Kidney epithelial cell (primary cell): ENCODE measurements around the gene CAMK2G. TPM values are rescaled to one million over a fixed set of nuclear protein-coding genes. Genes with fewer than 3 reads are reported as not detected.
"Not testable (repeated sequence)": the region's sequence is repeated elsewhere in the genome, so short reads cannot be mapped to it uniquely, and the experiment has no call there.

ENCODE experiments used
- DNase-seq: peaks from one replicate; pipeline ENCODE4 v3.0.0-alpha.2; 2010; ENCODE audit warnings: low read depth
- H3K27me3 ChIP-seq: 2 replicates; pipeline ENCODE4 v1.6.0; 2011; ENCODE audit warnings: low read length; ENCODE audit not compliant: control insufficient read depth, insufficient read depth
- H3K36me3 ChIP-seq: 2 replicates; pipeline ENCODE4 v1.5.1; 2011; ENCODE audit warnings: low read length; ENCODE audit not compliant: control insufficient read depth, insufficient read depth
- H3K4me3 ChIP-seq: 2 replicates; pipeline ENCODE4 v1.5.1; 2011; ENCODE audit warnings: low read depth, mild to moderate bottlenecking, control low read depth, low read length
- total RNA-seq: library from RNA; depleted of rRNA; stranded (reverse); fragments of >200 nt; gene quantifications from 2 replicates; pipeline ENCODE4 v1.2.3, GENCODE V29; 2015
- TF ChIP-seq, protein P1 (sequence below): IDR thresholded peaks from 2 replicates; pipeline ENCODE4 v1.5.1; 2011; ENCODE audit warnings: mild to moderate bottlenecking, moderate library complexity, low read length, control low read depth, inconsistent platforms; ENCODE audit not compliant: insufficient read depth, poor library complexity, severe bottlenecking

CAMK2G gene
- total RNA-seq, 1 donor from 2014 or later = 12.7 TPM

DNA sequence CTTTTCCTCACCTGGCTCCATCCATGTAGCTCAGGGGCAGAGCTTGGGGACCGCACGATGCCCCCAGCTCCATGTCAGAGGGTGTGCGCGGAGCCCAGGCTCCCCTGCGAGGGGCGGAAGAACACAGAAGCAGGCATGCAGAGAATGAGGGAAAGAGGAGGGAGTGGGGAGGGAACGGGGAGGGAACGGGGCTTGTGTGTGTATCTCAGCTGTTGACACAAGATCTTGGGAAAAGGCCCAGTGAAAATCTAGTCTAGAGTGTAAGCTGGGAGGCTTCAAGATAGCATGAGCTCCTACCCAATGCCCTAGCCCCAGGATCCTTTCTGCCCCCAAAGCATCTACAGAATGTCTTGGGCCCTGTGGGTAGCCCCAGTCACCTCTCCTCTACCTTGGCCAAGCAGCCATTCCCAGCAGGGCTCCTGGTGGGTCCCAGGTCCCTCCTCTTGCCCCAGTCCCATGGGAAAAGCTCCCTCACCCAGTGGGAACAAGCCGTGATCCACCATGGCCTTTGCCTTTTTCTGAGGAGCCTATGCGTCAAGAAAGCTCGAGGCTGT, 37.9 kb downstream of the CAMK2G start:
- TF ChIP-seq, protein P1, sequence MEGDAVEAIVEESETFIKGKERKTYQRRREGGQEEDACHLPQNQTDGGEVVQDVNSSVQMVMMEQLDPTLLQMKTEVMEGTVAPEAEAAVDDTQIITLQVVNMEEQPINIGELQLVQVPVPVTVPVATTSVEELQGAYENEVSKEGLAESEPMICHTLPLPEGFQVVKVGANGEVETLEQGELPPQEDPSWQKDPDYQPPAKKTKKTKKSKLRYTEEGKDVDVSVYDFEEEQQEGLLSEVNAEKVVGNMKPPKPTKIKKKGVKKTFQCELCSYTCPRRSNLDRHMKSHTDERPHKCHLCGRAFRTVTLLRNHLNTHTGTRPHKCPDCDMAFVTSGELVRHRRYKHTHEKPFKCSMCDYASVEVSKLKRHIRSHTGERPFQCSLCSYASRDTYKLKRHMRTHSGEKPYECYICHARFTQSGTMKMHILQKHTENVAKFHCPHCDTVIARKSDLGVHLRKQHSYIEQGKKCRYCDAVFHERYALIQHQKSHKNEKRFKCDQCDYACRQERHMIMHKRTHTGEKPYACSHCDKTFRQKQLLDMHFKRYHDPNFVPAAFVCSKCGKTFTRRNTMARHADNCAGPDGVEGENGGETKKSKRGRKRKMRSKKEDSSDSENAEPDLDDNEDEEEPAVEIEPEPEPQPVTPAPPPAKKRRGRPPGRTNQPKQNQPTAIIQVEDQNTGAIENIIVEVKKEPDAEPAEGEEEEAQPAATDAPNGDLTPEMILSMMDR = no peak
- no peaks in the 10 kb centered on the region for H3K36me3 ChIP-seq
- no peaks in the 10 kb centered on the region for H3K27me3 ChIP-seq
- no peak overlapping the region for H3K4me3 ChIP-seq
- no peak for DNase-seq

DNA sequence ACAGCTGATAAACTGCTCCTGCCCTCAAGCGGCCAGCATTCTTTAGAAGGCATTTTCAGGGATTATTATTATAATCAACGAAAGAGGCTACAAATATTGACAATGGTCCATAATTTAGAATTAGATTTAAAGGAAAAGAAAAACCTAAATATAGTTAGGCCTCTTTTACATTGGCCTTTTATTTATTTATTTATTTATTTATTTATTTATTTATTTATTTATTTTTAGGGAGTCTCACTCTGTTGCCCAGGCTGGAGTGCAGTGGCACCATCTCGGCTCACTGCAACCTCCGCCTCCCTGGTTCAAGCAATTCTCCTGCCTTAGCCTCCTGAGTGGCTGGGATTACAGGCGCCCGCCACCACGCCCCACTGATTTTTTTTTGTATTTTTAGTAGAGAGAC, 45.3 kb downstream of the CAMK2G start:
- not testable (repeated sequence) for H3K4me3 ChIP-seq, DNase-seq, H3K36me3 ChIP-seq, H3K27me3 ChIP-seq

DNA sequence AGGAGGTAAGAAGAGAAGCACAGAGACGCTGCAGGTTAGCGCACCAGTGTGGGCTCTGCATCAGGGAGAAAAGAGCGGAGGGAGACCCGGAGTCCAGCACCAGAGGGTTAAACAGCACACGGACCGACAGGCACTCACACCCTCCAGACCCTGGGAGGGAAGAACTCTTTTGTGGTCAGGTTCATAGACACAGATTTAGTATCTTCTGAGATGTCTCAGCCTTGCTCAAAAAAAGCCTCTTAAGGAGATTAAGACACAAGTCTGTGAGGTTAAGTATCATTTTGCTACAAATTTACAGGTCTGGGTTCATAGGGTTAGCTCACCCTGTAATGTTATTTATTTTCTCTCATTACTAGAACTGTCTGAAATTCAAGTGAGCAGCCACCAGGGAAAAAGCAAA, 46.2 kb downstream of the CAMK2G start:
- Histone ChIP-seq H3K27me3 (no peaks in the 10 kb centered on the region), H3K36me3 (no peaks in the 10 kb centered on the region), H3K4me3 (no peak overlapping the region)
- TF ChIP-seq, protein P1 = no peak
- no peak for DNase-seq

DNA sequence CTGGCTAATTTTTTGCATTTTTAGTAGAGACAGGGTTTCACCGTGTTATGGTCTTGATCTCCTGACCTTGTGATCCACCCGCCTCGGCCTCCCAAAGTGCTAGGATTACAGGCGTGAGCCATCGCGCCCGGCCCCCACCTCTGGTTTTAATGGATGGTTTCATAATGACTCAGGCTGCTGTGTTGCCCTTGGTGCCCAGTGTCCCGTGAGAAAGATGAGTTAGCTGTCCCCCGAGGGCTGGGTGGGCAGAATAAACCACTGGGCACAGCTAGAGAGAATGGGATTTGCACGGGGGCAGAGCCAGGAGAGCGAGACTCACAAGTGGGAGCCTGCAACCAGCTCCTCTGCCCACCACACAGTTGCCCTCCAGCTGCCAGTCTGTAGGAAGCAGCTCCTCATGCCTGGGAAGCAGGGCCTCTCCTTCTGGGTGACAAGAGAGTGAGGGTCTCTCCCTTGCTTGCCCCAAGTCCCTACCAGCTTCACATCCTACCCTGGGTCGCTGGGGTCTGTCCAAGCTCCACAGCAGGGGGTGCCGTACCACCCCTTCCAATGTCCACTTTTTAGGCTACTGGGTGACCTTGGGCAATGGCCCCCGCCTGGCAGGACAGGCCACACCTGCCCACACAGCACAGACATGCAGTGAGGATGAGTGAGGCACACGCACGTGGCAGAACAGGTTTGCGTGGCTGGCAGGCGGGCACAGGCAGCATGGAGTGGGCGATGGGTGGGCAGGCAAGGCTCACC, 46.8 kb downstream of the CAMK2G start:
- DNase-seq = peak; percentile 42
- Histone ChIP-seq H3K4me3 (no peak overlapping the region), H3K36me3 (peaks cover under 1% of the 10 kb centered on the region), H3K27me3 (no peaks in the 10 kb centered on the region)
- TF ChIP-seq, protein P1 = no peak

DNA sequence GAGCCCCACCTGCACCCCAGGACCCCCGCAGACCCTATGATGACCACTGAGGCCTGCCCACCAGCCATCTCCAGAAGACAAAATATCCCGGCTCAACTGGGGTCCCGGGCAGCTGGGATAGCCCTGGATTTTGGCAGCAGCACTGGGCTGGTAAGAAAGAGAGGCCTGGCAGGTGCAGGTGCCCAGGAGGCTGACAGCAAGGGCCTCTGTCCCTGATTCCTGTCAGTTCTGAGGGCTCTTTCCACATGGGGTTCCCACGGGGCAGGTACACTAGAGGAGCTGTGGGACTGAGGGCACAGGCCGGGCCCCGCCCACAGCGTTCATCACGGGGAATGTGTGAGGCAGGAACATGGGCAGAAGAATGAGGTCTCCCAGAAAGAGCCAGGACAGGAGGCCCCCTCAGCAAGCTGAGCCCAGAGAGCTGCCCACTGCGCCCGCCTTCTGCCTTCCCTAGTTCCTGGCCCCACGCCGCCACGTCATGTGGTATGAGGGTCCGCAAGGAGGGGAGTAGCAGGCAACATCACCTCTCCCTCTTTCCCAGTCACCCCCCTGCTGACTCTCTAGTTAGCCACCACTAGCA, 50.1 kb downstream of the CAMK2G start:
- no peak for DNase-seq
- Histone ChIP-seq H3K4me3 (no peak overlapping the region), H3K27me3 (no peaks in the 10 kb centered on the region), H3K36me3 (peaks cover 1% of the 10 kb centered on the region)
- TF ChIP-seq, protein P1 = no peak

DNA sequence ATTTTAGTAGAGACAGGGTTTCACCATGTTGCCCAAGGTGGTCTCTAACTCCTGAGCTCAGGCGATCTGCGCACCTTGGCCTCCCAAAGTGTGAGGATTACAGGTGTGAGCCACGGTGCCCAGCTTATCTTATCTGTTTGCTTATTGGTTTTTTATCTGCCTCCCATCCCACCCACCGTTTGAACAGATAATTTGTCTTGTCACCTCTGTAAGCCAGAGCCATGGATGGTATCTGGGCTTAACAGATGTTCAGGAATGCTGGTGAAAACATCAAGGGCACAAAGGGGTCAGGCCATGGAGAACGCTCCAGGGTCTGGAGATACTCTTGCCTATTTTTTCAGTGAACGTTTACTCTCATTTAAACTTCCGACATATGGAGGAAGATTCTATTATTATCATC, 51.0 kb downstream of the CAMK2G start:
- peaks cover 1% of the 10 kb centered on the region for H3K36me3 ChIP-seq
- TF ChIP-seq, protein P1 = no peak
- no peaks in the 10 kb centered on the region for H3K27me3 ChIP-seq
- DNase-seq = no peak
- H3K4me3 ChIP-seq = no peak overlapping the region
